ENCODE measurements around the gene SH3RF3.

The SH3RF3 gene

GRCh38 chr2:109290887-109291643 is 162.1 kb downstream of the SH3RF3 start:
- no peak for DNase-seq

GRCh38 chr2:109292386-109292785 is 163.4 kb downstream of the SH3RF3 start:
- no peak for DNase-seq

GRCh38 chr2:109293663-109294062 is 164.7 kb downstream of the SH3RF3 start:
- DNase-seq: no peak

- no peak for DNase-seq
Observed at GRCh38 chr2:109294523-109294922, 165.5 kb downstream of the SH3RF3 start.

GRCh38 chr2:109295070-109295780 is 166.2 kb downstream of the SH3RF3 start:
- DNase-seq: no peak

- no peak for DNase-seq
Observed at GRCh38 chr2:109295781-109296117, 166.7 kb downstream of the SH3RF3 start.

GRCh38 chr2:109297566-109298490 is 168.8 kb downstream of the SH3RF3 start:
- DNase-seq: no peak

GRCh38 chr2:109298851-109299250 is 169.8 kb downstream of the SH3RF3 start:
- no peak for DNase-seq

- no peak for DNase-seq
Observed at GRCh38 chr2:109299536-109299935, 170.5 kb downstream of the SH3RF3 start.

GRCh38 chr2:109300582-109300981 is 171.6 kb downstream of the SH3RF3 start:
- no peak for DNase-seq

- no peak for DNase-seq
Observed at GRCh38 chr2:109301746-109302145, 172.7 kb downstream of the SH3RF3 start.

- no peak for DNase-seq
Observed at GRCh38 chr2:109302319-109302718, 173.3 kb downstream of the SH3RF3 start.

GRCh38 chr2:109304242-109304641 is 175.2 kb downstream of the SH3RF3 start:
- no peak for DNase-seq

- no peak for DNase-seq
Observed at GRCh38 chr2:109304731-109305470, 175.9 kb downstream of the SH3RF3 start.

GRCh38 chr2:109305490-109306167 is 176.6 kb downstream of the SH3RF3 start:
- DNase-seq: no peak

GRCh38 chr2:109306190-109306589 is 177.2 kb downstream of the SH3RF3 start:
- DNase-seq: no peak

GRCh38 chr2:109311771-109312170 is 182.8 kb downstream of the SH3RF3 start:
- no peak for DNase-seq

GRCh38 chr2:109312902-109313301 is 183.9 kb downstream of the SH3RF3 start:
- DNase-seq: no peak

GRCh38 chr2:109313343-109313742 is 184.3 kb downstream of the SH3RF3 start:
- no peak for DNase-seq

GRCh38 chr2:109316091-109316490 is 187.1 kb downstream of the SH3RF3 start:
- no peak for DNase-seq

- no peak for DNase-seq
Observed at GRCh38 chr2:109317471-109318095, 188.6 kb downstream of the SH3RF3 start.
